HL-60 (cell line): ENCODE data around the gene CRY1.

ENCODE experiments used
- DNase-seq, 2 experiments: peaks; one replicate each; pipeline ENCODE4 v3.0.0-alpha.2; 2010 to 2020; ENCODE audit warnings: low read depth in 1 of 2, low spot score in 1 of 2
- H3K27ac ChIP-seq: fragments of 250-450 bp; sonication (Bioruptor Pico); replicated peaks from 2 replicates; pipeline ENCODE4 v1.5.1; 2020; ENCODE audit warnings: mild to moderate bottlenecking, moderate library complexity
- H3K27me3 ChIP-seq: fragments of 250-450 bp; sonication (Bioruptor Pico); 2 replicates; pipeline ENCODE4 v1.5.1; 2021; ENCODE audit warnings: mild to moderate bottlenecking, moderate library complexity; ENCODE audit not compliant: insufficient read depth, poor library complexity, severe bottlenecking
- H3K4me3 ChIP-seq: replicated peaks from 2 replicates; pipeline ENCODE4 v1.5.1; 2011; ENCODE audit warnings: mild to moderate bottlenecking, control low read depth, low read length; ENCODE audit not compliant: insufficient read depth
- GABPA ChIP-seq: IDR thresholded peaks from 2 replicates; pipeline ENCODE4 v1.6.1; 2012; ENCODE audit warnings: low read depth
- POLR2AphosphoS5 ChIP-seq: IDR thresholded peaks from 2 replicates; pipeline ENCODE4 v1.6.1; 2012; ENCODE audit warnings: low read depth
- SPI1 ChIP-seq: IDR thresholded peaks from 2 replicates; pipeline ENCODE4 v1.6.1; 2012; ENCODE audit warnings: low read depth, mild to moderate bottlenecking, borderline replicate concordance
- TF ChIP-seq, protein P1 (sequence below): IDR thresholded peaks from one replicate; pipeline ENCODE4 v1.5.1; 2011; ENCODE audit warnings: low read length, control low read depth, inconsistent platforms; ENCODE audit not compliant: insufficient read depth
- TF ChIP-seq, protein P2 (sequence below): IDR thresholded peaks from 2 replicates; pipeline ENCODE4 v1.6.1; 2012; ENCODE audit warnings: low read depth; ENCODE audit not compliant: insufficient replicate concordance

The CRY1 gene

DNA sequence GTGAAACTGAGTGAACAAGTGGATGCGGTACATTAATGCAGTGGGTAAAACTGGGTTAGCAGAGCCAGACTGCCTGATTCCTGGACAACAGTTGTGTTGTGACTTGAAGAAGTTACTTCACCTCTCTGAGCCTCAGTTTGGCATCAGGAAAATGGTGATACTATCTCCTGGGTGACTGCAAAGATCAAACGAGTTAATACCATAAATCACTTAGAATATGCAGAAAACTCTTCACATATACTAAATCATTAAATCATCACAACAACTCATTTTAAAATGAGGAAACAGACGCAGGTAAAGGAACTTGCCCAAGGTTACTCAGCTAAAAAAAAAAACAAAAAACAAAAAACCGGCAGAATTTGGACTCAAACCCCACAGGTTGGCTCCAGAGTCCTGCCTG lies 107.2 kb downstream of the CRY1 start:
- Histone ChIP-seq H3K27me3 (peaks cover 3% of the 10 kb centered on the region), H3K4me3 (no peak overlapping the region), H3K27ac (no peak overlapping the region)
- no peak for DNase-seq
- TF ChIP-seq SPI1 (no peak), GABPA (no peak), POLR2AphosphoS5 (no peak)
- TF ChIP-seq, protein P1, sequence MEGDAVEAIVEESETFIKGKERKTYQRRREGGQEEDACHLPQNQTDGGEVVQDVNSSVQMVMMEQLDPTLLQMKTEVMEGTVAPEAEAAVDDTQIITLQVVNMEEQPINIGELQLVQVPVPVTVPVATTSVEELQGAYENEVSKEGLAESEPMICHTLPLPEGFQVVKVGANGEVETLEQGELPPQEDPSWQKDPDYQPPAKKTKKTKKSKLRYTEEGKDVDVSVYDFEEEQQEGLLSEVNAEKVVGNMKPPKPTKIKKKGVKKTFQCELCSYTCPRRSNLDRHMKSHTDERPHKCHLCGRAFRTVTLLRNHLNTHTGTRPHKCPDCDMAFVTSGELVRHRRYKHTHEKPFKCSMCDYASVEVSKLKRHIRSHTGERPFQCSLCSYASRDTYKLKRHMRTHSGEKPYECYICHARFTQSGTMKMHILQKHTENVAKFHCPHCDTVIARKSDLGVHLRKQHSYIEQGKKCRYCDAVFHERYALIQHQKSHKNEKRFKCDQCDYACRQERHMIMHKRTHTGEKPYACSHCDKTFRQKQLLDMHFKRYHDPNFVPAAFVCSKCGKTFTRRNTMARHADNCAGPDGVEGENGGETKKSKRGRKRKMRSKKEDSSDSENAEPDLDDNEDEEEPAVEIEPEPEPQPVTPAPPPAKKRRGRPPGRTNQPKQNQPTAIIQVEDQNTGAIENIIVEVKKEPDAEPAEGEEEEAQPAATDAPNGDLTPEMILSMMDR = no peak
- TF ChIP-seq, protein P2, sequence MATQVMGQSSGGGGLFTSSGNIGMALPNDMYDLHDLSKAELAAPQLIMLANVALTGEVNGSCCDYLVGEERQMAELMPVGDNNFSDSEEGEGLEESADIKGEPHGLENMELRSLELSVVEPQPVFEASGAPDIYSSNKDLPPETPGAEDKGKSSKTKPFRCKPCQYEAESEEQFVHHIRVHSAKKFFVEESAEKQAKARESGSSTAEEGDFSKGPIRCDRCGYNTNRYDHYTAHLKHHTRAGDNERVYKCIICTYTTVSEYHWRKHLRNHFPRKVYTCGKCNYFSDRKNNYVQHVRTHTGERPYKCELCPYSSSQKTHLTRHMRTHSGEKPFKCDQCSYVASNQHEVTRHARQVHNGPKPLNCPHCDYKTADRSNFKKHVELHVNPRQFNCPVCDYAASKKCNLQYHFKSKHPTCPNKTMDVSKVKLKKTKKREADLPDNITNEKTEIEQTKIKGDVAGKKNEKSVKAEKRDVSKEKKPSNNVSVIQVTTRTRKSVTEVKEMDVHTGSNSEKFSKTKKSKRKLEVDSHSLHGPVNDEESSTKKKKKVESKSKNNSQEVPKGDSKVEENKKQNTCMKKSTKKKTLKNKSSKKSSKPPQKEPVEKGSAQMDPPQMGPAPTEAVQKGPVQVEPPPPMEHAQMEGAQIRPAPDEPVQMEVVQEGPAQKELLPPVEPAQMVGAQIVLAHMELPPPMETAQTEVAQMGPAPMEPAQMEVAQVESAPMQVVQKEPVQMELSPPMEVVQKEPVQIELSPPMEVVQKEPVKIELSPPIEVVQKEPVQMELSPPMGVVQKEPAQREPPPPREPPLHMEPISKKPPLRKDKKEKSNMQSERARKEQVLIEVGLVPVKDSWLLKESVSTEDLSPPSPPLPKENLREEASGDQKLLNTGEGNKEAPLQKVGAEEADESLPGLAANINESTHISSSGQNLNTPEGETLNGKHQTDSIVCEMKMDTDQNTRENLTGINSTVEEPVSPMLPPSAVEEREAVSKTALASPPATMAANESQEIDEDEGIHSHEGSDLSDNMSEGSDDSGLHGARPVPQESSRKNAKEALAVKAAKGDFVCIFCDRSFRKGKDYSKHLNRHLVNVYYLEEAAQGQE = no peak

DNA sequence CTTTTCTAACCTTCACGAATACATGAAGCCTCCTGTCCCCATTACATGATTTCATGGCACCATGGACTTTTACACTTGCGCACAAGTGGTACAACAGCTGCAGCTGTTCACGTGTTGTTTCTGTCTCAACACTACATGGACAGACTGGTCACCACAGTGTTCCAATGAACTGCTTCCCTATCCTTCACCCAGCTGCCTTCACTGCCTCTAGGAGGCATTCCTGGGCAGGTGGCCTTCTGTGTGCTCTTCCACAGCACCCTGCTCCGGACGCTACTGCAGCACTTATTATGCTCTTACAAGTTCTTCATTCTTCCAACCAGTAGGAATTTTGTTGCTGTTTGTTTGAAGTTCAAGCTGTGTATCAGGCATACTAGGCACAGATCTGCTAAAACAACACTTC lies 107.9 kb downstream of the CRY1 start:
- TF ChIP-seq, protein P2 = no peak
- TF ChIP-seq POLR2AphosphoS5 (no peak), GABPA (no peak), SPI1 (no peak)
- TF ChIP-seq, protein P1 = no peak
- Histone ChIP-seq H3K4me3 (no peak overlapping the region), H3K27me3 (peaks cover 3% of the 10 kb centered on the region), H3K27ac (no peak overlapping the region)
- DNase-seq = no peak

DNA sequence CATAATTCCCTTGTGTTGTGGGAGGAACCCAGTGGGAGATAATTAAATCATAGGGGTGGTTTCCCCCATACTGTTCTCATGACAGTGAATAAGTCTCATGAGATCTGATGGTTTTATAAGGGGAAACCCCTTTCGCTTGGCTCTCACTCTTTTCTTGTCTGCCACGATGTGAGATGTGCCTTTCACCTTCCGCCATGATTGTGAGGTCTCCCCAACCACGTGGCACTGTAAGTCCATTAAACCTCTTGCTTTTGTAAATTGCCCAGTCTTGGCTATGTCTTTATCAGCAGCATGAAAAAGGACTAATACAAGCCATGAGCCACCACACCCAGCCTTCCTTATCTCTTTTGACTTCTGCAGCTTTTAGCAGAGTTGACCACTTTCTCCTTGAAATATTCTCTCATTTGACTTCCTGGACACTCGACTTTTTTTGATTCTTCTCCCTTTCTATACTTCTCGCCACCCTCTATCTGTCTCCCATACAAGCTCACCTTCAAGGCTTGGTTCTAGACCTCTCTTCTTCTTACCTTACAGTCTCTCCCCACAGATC lies 108.7 kb downstream of the CRY1 start:
- Histone ChIP-seq H3K27ac (no peak overlapping the region), H3K4me3 (no peak overlapping the region), H3K27me3 (peaks cover 3% of the 10 kb centered on the region)
- TF ChIP-seq, protein P1 = no peak
- TF ChIP-seq, protein P2 = no peak
- TF ChIP-seq SPI1 = no peak
- no peak for TF ChIP-seq POLR2AphosphoS5
- TF ChIP-seq GABPA = no peak
- no peak for DNase-seq
